ENCODE data around the gene NOL9.
A peak's percentile ranks its signal among the peaks of the same experiment; 100 is the strongest.

Gene NOL9

GRCh38 chr1:6588893-6589520 lies 34.7 kb upstream of the NOL9 start:
- no peak for DNase-seq

GRCh38 chr1:6588128-6588892 lies 34.0 kb upstream of the NOL9 start:
- DNase-seq = no peak

GRCh38 chr1:6587261-6588005 lies 33.1 kb upstream of the NOL9 start:
- DNase-seq = no peak

GRCh38 chr1:6586404-6586816 lies 32.1 kb upstream of the NOL9 start:
- DNase-seq = no peak

- no peak for DNase-seq
Measured at GRCh38 chr1:6585841-6586240, 31.5 kb upstream of the NOL9 start.

GRCh38 chr1:6585081-6585722 lies 30.9 kb upstream of the NOL9 start:
- no peak for DNase-seq

- no peak for DNase-seq
Measured at GRCh38 chr1:6584126-6585080, 30.1 kb upstream of the NOL9 start.

- DNase-seq = no peak
Measured at GRCh38 chr1:6582370-6582769, 28.1 kb upstream of the NOL9 start.

- DNase-seq = no peak
Measured at GRCh38 chr1:6581561-6582305, 27.4 kb upstream of the NOL9 start.

- DNase-seq = no peak
Measured at GRCh38 chr1:6580593-6581409, 26.5 kb upstream of the NOL9 start.

- no peak for DNase-seq
Measured at GRCh38 chr1:6580119-6580592, 25.8 kb upstream of the NOL9 start.

- peak; percentile 94 for DNase-seq
Measured at GRCh38 chr1:6579374-6580118, 25.2 kb upstream of the NOL9 start, which contains the start of gene ZBTB48. Gene ZBTB48 (plus strand): TSS chr1:6579994. CDS start chr1:6580610, 616 bp downstream.

- DNase-seq = no peak
Measured at GRCh38 chr1:6578624-6579373, 24.5 kb upstream of the NOL9 start.

- DNase-seq = no peak
Measured at GRCh38 chr1:6577831-6578525, 23.7 kb upstream of the NOL9 start.

- DNase-seq = no peak
Measured at GRCh38 chr1:6574818-6575217, 20.5 kb upstream of the NOL9 start.

- DNase-seq = no peak
Measured at GRCh38 chr1:6574025-6574620, 19.8 kb upstream of the NOL9 start.

- no peak for DNase-seq
Measured at GRCh38 chr1:6572653-6573383, 18.5 kb upstream of the NOL9 start.
